ENCODE data around the gene ZNF598.

ZNF598 gene

DNA sequence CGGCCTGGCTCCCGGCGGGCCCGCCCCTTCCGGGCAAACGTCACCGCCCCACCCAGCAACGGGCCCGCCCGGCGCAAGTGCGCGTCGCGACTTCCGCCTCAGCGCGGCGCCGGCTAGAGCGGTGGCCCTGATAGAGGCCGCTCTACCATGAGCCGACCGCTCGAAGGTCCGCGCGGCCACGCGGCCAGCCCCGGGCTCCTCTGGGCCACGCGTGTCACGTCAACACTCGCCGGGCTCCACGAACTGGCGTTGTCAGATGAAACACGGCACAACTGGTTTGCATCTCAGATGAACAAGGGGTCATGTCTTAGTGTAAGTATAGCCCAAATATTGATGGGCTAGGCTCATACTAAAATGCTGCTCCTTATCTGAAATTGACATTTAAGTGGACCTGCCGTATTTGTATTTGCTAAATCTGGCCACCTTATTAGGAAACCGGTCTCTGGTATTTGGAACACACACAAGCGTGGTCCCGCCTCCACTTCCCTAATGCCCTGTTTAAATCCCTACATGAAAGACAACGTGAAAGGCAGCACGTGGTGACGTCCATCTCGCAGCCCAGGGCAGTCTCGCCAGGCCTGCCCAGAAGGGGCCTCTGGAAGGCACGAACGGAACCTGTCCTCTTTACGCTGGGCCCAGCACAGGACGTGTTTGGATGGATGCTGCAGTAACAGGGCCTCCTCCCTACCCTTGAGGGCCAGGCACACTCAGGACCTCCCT lies at the start of gene ZNF598:
Gene ZNF598, minus strand, starts transcription at position 31 of the 720 bp plus-strand sequence.
- peak within 1 kb of the TSS; percentile 75 to 96 for H3K4me3 ChIP-seq (ENCODE audit: low read depth in 1 of 2, low read length in 2 of 2)
- H3K27ac ChIP-seq (ENCODE audit: low read depth, low read length) = peak within 1 kb of the TSS; percentile 86
- H3K27me3 ChIP-seq (ENCODE audit: control insufficient read depth in 1 of 2, insufficient read depth in 2 of 2, low read length in 2 of 2) = no peaks in the 10 kb centered on the region
- H3K9ac ChIP-seq (ENCODE audit: low read length) = peak within 1 kb of the TSS; percentile 54
- peaks cover 36% of the 10 kb centered on the region for H3K4me1 ChIP-seq (ENCODE audit: insufficient read depth, low read length)
- no peaks in the 10 kb centered on the region for H3K9me3 ChIP-seq (ENCODE audit: low read length)
- H3K36me3 ChIP-seq (ENCODE audit: insufficient read depth, low read length) = peaks cover 5% of the 10 kb centered on the region

- no peaks in the 10 kb centered on the region for H3K9me3 ChIP-seq (ENCODE audit: low read length)
- H3K4me1 ChIP-seq (ENCODE audit: insufficient read depth, low read length) = no peaks in the 10 kb centered on the region
- H3K4me3 ChIP-seq (ENCODE audit: low read depth in 1 of 2, low read length in 2 of 2) = no peak overlapping the region
- H3K9ac ChIP-seq (ENCODE audit: low read length) = no peak overlapping the region
- H3K27me3 ChIP-seq (ENCODE audit: control insufficient read depth in 1 of 2, insufficient read depth in 2 of 2, low read length in 2 of 2) = no peaks in the 10 kb centered on the region
- peaks cover 52% of the 10 kb centered on the region for H3K36me3 ChIP-seq (ENCODE audit: insufficient read depth, low read length)
- H3K27ac ChIP-seq (ENCODE audit: low read depth, low read length) = no peak overlapping the region
Measured at GRCh38 chr16:2058872-2059271, 49.3 kb upstream of the ZNF598 start.

GRCh38 chr16:2058420-2058819 lies 48.8 kb upstream of the ZNF598 start:
- Histone ChIP-seq H3K9me3 (ENCODE audit: low read length) (no peaks in the 10 kb centered on the region), H3K4me3 (ENCODE audit: low read depth in 1 of 2, low read length in 2 of 2) (no peak overlapping the region), H3K27me3 (ENCODE audit: control insufficient read depth in 1 of 2, insufficient read depth in 2 of 2, low read length in 2 of 2) (no peaks in the 10 kb centered on the region), H3K4me1 (ENCODE audit: insufficient read depth, low read length) (no peaks in the 10 kb centered on the region), H3K9ac (ENCODE audit: low read length) (no peak overlapping the region), H3K27ac (ENCODE audit: low read depth, low read length) (no peak overlapping the region), H3K36me3 (ENCODE audit: insufficient read depth, low read length) (peaks cover 52% of the 10 kb centered on the region)

- H3K27me3 ChIP-seq (ENCODE audit: control insufficient read depth in 1 of 2, insufficient read depth in 2 of 2, low read length in 2 of 2) = no peaks in the 10 kb centered on the region
- H3K9me3 ChIP-seq (ENCODE audit: low read length) = no peaks in the 10 kb centered on the region
- H3K4me1 ChIP-seq (ENCODE audit: insufficient read depth, low read length) = no peaks in the 10 kb centered on the region
- H3K9ac ChIP-seq (ENCODE audit: low read length) = no peak overlapping the region
- no peak overlapping the region for H3K27ac ChIP-seq (ENCODE audit: low read depth, low read length)
- peaks cover 58% of the 10 kb centered on the region for H3K36me3 ChIP-seq (ENCODE audit: insufficient read depth, low read length)
- no peak overlapping the region for H3K4me3 ChIP-seq (ENCODE audit: low read depth in 1 of 2, low read length in 2 of 2)
Measured at GRCh38 chr16:2057438-2057837, 47.8 kb upstream of the ZNF598 start.

- H3K27ac ChIP-seq (ENCODE audit: low read depth, low read length) = no peak overlapping the region
- H3K9me3 ChIP-seq (ENCODE audit: low read length) = no peaks in the 10 kb centered on the region
- no peaks in the 10 kb centered on the region for H3K4me1 ChIP-seq (ENCODE audit: insufficient read depth, low read length)
- peaks cover 64% of the 10 kb centered on the region for H3K36me3 ChIP-seq (ENCODE audit: insufficient read depth, low read length)
- H3K4me3 ChIP-seq (ENCODE audit: low read depth in 1 of 2, low read length in 2 of 2) = no peak overlapping the region
- no peak overlapping the region for H3K9ac ChIP-seq (ENCODE audit: low read length)
- H3K27me3 ChIP-seq (ENCODE audit: control insufficient read depth in 1 of 2, insufficient read depth in 2 of 2, low read length in 2 of 2) = no peaks in the 10 kb centered on the region
Measured at GRCh38 chr16:2056681-2057407, 47.2 kb upstream of the ZNF598 start.

DNA sequence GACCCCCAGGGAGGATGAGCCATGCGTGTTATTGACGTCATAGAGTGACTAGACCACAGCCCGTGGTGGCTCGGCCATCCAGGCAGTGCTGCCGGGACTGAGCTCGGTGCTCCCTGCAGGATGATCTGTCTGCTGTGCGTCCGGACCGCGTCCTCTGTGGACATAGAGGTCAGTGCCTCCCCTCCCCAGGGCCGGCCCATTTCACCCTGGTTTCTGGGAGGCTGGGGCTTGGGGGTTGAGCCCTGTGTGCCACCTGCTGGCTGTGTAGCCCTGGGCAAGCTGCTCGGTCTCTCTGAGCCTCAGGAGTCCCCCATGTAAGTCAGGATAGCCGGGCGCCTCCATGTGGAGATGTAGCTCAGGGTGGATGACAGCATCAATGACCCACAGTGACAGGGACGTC lies 46.5 kb upstream of the ZNF598 start:
- Histone ChIP-seq H3K9me3 (ENCODE audit: low read length) (no peaks in the 10 kb centered on the region), H3K4me3 (ENCODE audit: low read depth in 1 of 2, low read length in 2 of 2) (no peak overlapping the region), H3K4me1 (ENCODE audit: insufficient read depth, low read length) (no peaks in the 10 kb centered on the region), H3K27ac (ENCODE audit: low read depth, low read length) (no peak overlapping the region), H3K36me3 (ENCODE audit: insufficient read depth, low read length) (peaks cover 70% of the 10 kb centered on the region), H3K9ac (ENCODE audit: low read length) (no peak overlapping the region), H3K27me3 (ENCODE audit: control insufficient read depth in 1 of 2, insufficient read depth in 2 of 2, low read length in 2 of 2) (no peaks in the 10 kb centered on the region)

GRCh38 chr16:2054543-2055245 lies 45.1 kb upstream of the ZNF598 start:
- Histone ChIP-seq H3K9me3 (ENCODE audit: low read length) (no peaks in the 10 kb centered on the region), H3K27ac (ENCODE audit: low read depth, low read length) (no peak overlapping the region), H3K36me3 (ENCODE audit: insufficient read depth, low read length) (peaks cover 73% of the 10 kb centered on the region), H3K9ac (ENCODE audit: low read length) (no peak overlapping the region), H3K27me3 (ENCODE audit: control insufficient read depth in 1 of 2, insufficient read depth in 2 of 2, low read length in 2 of 2) (no peaks in the 10 kb centered on the region), H3K4me1 (ENCODE audit: insufficient read depth, low read length) (no peaks in the 10 kb centered on the region), H3K4me3 (ENCODE audit: low read depth in 1 of 2, low read length in 2 of 2) (no peak overlapping the region)

DNA sequence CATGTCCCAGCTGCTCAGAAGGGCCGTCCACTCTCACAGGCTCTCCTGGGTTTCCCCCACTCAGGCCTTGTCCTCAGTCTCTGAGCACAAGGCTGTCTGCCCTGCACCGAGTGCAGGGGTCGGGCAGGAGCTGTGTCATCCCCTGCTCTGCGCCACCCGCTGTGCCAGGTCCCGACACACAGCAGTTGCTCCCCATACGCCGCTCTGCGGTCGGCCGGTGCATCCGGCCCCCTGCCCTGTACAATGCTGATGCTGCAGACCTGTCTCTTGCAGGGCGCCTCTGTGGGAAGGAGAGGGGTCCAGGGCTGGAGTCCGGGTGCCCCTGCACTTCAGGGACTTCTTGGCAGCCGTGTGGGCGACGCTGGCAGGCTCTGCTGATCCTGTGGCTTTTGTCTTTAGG lies 44.3 kb upstream of the ZNF598 start:
- Histone ChIP-seq H3K27me3 (ENCODE audit: control insufficient read depth in 1 of 2, insufficient read depth in 2 of 2, low read length in 2 of 2) (no peaks in the 10 kb centered on the region), H3K9ac (ENCODE audit: low read length) (no peak overlapping the region), H3K36me3 (ENCODE audit: insufficient read depth, low read length) (peaks cover 72% of the 10 kb centered on the region), H3K4me3 (ENCODE audit: low read depth in 1 of 2, low read length in 2 of 2) (no peak overlapping the region), H3K4me1 (ENCODE audit: insufficient read depth, low read length) (peaks cover under 1% of the 10 kb centered on the region), H3K9me3 (ENCODE audit: low read length) (no peaks in the 10 kb centered on the region), H3K27ac (ENCODE audit: low read depth, low read length) (no peak overlapping the region)

DNA sequence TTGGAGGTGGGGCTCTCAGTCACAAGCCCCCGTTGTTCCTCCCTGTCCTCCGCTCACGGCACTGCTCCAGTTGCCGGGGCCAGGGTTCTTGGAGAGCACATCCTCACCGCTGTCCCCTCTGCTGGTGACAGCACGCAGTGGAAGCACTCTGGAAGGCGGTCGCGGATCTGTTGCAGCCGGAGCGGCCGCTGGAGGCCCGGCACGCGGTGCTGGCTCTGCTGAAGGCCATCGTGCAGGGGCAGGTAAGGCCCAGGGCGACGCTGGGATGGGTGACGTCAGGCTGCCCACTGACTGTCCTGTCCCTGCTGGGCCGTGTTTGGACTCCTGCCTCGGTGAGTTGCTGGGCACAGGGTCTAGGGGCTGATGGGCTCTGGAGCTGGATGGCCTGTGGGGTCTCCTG lies 43.6 kb upstream of the ZNF598 start:
- no peaks in the 10 kb centered on the region for H3K9me3 ChIP-seq (ENCODE audit: low read length)

DNA sequence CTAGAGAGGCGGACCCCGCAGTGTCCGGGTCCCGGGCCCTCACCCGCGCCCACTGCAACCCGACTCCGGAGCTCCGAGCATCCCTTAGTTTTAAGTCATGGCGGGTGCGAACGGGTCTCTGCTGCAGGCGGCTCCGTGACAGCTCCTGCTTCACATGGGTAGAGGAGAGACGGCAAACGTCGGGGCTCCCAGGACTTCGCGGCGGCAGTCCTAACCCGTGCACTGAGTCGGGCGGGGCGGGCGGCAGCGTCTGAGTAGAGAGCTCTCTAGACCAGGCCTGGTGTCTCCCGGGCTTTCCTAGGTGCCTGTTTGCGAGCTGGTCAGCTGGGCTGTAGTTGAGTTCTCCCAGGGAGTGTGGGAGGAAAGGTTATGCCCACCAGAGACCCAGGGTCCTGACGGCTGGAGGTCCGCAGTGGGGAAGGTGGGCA lies 38.5 kb upstream of the ZNF598 start:
- Histone ChIP-seq H3K36me3 (ENCODE audit: insufficient read depth, low read length) (peaks cover 31% of the 10 kb centered on the region), H3K4me1 (ENCODE audit: insufficient read depth, low read length) (peaks cover 24% of the 10 kb centered on the region), H3K27ac (ENCODE audit: low read depth, low read length) (peak overlapping the region; percentile 92), H3K9me3 (ENCODE audit: low read length) (no peaks in the 10 kb centered on the region), H3K4me3 (ENCODE audit: low read depth in 1 of 2, low read length in 2 of 2) (peak overlapping the region; percentile 63 to 96), H3K9ac (ENCODE audit: low read length) (peak overlapping the region; percentile 18), H3K27me3 (ENCODE audit: control insufficient read depth in 1 of 2, insufficient read depth in 2 of 2, low read length in 2 of 2) (no peaks in the 10 kb centered on the region)

More for the DNA sequence above, 43.6 kb upstream of the ZNF598 start:
- Histone ChIP-seq H3K27ac (ENCODE audit: low read depth, low read length) (no peak overlapping the region), H3K4me1 (ENCODE audit: insufficient read depth, low read length) (peaks cover 6% of the 10 kb centered on the region), H3K9ac (ENCODE audit: low read length) (no peak overlapping the region), H3K36me3 (ENCODE audit: insufficient read depth, low read length) (peaks cover 65% of the 10 kb centered on the region), H3K4me3 (ENCODE audit: low read depth in 1 of 2, low read length in 2 of 2) (no peak overlapping the region), H3K27me3 (ENCODE audit: control insufficient read depth in 1 of 2, insufficient read depth in 2 of 2, low read length in 2 of 2) (no peaks in the 10 kb centered on the region)

GRCh38 chr16:2047330-2048115 lies 37.9 kb upstream of the ZNF598 start, which contains the start of the genes NTHL1 and TSC2:
Gene NTHL1, minus strand, starts transcription at chr16:2047834. Its CDS starts 11 bp downstream, at chr16:2047823.
Gene TSC2, plus strand, starts transcription at chr16:2047985. Its CDS starts 631 bp downstream, at chr16:2048616.
- peaks cover 25% of the 10 kb centered on the region for H3K36me3 ChIP-seq (ENCODE audit: insufficient read depth, low read length)
- H3K9ac ChIP-seq (ENCODE audit: low read length) = peak within 1 kb of the TSS; percentile 18
- H3K4me1 ChIP-seq (ENCODE audit: insufficient read depth, low read length) = peaks cover 26% of the 10 kb centered on the region
- H3K9me3 ChIP-seq (ENCODE audit: low read length) = no peaks in the 10 kb centered on the region
- H3K4me3 ChIP-seq (ENCODE audit: low read depth in 1 of 2, low read length in 2 of 2) = peak within 1 kb of the TSS; percentile 63 to 96
- H3K27ac ChIP-seq (ENCODE audit: low read depth, low read length) = peak within 1 kb of the TSS; percentile 92
- H3K27me3 ChIP-seq (ENCODE audit: control insufficient read depth in 1 of 2, insufficient read depth in 2 of 2, low read length in 2 of 2) = no peaks in the 10 kb centered on the region
